HG03039 (cell line): Measurements from ENCODE around the gene RPGRIP1L.

Source experiments
- ATAC-seq: cut with Tn5 transposase; IDR thresholded peaks from one replicate; pipeline ENCODE4 v1.9.1; 2021; ENCODE audit warnings: mild to moderate bottlenecking, moderate library complexity; ENCODE audit not compliant: unreplicated experiment

Gene RPGRIP1L

DNA sequence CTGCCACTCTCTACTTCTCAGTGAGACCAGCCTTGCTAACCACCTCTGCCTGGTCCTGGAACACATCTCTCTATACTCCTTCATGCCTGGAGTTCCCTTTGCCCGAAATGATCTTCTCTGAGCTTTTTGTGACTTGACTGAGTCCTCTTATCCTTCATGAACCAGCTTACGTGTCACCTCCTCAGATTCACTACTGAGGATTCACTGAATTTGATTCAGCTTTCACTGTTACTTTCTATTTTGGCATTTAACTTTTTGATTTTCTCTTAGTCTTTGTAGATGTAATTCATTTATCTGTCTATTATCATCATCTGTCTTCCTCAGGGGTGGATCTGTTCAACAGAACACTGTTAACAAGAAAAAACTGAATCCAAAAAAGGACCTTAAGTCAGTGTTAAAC, 95.6 kb downstream of the RPGRIP1L start:
- no peak for ATAC-seq

- ATAC-seq = no peak
Observed at GRCh38 chr16:53605831-53606400, 97.7 kb downstream of the RPGRIP1L start.

- no peak for ATAC-seq
Observed at GRCh38 chr16:53605356-53605755, 98.3 kb downstream of the RPGRIP1L start.

- no peak for ATAC-seq
Observed at GRCh38 chr16:53601961-53602360, 101.7 kb downstream of the RPGRIP1L start.

- no peak for ATAC-seq
Observed at GRCh38 chr16:53600616-53601015, 103.0 kb downstream of the RPGRIP1L start.

DNA sequence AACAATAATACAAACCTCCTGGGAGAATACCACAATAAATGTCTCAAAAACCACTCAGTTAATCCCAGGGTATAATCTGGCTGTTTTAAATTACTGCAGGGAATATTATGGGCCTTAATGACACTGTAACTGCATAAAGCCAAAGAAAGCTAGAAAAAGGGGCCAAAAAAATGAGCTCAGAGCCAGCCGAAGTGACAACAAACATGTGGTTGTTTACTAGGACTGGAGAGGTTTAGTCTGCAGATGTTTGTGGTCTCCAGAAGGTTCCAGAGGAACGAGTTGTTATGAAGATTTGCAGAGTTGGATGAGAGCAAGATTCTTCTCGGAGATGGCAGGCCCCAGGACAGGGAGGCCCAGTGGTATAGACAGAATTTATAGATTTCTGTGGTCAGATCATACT, 103.5 kb downstream of the RPGRIP1L start:
- ATAC-seq = no peak

DNA sequence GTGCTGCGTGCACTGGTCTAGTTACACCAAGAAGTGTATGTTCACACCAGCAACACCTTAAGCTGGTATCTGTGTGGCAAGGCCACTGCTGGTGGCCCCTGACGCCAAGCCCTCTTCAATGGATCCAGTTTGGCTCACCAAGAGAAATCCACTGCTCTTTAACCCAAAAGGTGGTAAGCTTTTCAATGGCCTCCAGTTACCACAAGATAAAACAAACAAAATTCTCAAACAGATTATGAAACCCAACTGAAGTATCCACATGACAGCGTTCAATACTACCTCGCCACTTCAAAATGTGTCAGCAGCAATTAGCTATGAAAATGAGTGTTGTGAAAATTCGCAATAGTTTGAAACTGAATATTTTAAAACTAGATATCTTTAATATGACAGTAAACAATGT, 104.1 kb downstream of the RPGRIP1L start:
- ATAC-seq = no peak

GRCh38 chr16:53598511-53599275, 105.0 kb downstream of the RPGRIP1L start:
- no peak for ATAC-seq

GRCh38 chr16:53597776-53598175, 105.9 kb downstream of the RPGRIP1L start:
- no peak for ATAC-seq

DNA sequence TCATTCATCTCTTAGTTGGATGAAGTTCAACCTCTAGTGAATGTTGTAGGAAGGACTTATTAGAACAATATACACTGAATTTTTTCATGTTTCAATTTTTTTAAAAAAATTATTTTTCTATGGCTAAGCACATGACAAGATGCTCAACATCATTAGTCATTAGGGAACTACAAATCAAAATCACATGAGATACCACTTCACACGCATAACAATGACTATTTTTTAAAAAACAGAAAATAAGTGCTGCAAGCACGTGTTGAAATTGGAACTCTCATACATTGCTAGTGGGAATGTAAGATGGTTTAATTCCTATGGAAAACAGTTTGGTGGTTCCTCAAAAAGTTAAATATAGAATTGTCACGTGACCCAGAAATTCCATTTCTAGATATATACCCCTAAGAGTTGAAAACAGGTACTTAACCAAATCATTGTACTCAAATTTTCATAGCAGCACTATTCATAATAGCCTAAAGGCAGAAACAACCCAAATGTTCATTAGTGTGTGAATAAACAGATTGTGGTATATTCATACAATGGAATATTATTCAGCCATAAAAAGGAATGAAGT, 115.5 kb downstream of the RPGRIP1L start:
- ATAC-seq = no peak

DNA sequence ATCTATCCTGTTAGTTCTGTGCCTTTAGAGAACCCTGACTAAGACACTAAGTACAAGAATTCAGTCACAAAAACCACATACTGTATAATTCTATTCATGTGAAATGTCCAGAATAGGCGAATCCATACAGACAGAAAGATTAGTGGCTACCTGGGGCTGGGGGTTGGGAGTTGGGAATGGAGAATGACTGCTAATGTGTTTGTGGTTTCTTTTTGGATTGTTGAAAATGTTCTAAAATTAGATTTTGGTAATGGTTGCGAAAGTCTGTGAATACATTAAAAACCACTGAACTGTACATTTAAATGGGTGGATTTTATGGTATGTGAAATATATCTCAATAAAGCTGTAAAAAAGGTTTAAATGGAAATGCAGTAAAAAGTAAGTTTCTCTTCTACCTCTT, 120.3 kb downstream of the RPGRIP1L start:
- no peak for ATAC-seq

- no peak for ATAC-seq
Observed at GRCh38 chr16:53581784-53582183, 121.9 kb downstream of the RPGRIP1L start.

- ATAC-seq = no peak
Observed at GRCh38 chr16:53580038-53580802, 123.4 kb downstream of the RPGRIP1L start.

- no peak for ATAC-seq
Observed at GRCh38 chr16:53576904-53577303, 126.8 kb downstream of the RPGRIP1L start.

- no peak for ATAC-seq
Observed at GRCh38 chr16:53576210-53576609, 127.4 kb downstream of the RPGRIP1L start.

GRCh38 chr16:53571763-53572162, 131.9 kb downstream of the RPGRIP1L start:
- ATAC-seq = no peak

DNA sequence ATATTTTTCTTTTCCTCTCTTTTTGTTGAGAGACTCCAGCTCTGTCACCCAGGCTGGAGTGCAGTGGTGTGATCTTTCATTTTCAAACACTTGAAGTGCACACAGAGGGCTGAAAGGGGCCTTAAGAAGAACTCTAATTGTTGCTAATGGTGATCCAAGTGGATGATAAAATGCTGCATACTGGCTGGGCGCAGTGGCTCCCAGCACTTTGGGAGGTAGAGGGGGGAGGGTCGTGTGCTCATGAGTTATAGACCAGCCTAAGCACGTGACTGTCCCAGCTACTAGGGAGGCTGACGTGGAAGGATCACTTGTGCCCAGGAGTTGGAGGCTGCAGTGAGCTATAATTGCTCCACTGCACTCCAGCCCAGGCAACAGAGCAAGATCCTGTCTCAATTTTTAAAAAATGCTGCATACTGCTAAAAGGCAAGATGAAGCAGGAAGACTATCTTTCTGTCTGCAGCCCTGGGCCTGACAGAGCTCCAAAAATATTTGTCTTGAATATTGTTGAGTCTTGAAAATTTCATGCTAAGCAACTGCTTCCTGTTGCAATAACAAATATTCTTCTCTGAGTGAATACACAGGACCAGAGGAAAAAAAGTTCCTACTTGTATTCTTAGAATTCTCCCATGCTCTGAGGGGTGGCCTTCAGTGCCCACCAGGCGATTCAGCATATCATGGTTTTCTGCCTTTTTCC, 137.0 kb downstream of the RPGRIP1L start:
- ATAC-seq = no peak

GRCh38 chr16:53565296-53565863, 138.3 kb downstream of the RPGRIP1L start:
- ATAC-seq = no peak

DNA sequence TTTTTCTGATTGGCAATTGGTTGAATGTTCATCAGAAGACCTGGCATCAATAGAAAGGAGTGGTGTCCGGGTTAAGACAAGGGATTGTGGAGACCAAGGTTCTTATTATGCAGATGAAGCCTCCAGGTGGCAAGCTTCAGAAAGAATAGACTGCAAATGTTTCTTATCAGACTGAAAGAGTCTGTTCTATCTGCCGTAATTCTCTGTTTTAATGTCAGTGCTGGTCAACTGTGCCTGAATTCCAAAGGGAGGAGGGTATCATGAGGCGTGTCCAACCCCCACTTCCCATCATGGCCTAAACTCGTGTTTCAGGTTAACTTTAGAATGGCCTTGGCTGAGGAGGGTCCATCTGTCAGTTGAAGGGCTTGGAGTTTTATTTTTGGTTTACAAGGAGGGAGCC, 140.2 kb downstream of the RPGRIP1L start:
- ATAC-seq = no peak

DNA sequence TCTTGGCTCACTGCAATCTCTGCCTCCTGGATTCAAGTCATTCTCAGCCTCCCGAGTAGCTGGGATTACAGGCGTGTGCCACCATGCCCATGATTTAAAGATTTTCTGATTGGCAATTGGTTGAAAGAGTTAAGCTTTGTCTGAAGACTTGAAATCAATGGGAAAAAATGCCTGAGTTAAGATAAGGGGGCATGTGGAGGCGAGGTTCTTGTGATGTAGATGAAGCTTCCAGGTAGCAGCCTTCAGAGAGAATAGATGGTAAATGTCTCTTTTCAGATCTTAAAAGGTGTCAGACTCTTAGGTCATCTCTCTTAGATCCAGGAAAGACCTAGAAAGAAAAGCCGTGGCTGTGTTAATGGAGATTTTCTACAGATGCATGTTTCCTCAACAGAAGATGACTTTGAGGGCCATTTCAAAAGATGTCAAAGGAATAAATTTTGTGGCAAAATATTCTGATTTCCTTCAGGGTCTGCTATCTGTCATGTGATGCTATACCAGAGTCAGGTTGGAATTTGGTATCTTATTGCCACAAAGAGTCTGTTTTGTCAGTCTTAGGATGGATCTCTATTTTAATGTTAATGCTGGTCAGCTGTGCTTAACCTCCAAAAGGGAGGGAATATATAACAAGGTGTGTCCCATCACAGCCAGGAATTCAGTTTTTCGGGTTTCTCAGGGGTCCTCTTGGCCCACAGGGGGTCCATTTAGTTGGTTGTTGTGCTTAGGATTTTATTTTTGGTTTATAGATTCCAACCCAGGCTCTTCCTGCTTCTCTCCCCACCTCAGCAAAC, 142.4 kb downstream of the RPGRIP1L start:
- ATAC-seq = no peak
